ENCODE data around the gene PYGO1.
A peak's percentile ranks its signal among the peaks of the same experiment; 100 is the strongest.
"Not testable (repeated sequence)": the region's sequence is repeated elsewhere in the genome, so short reads cannot be mapped to it uniquely, and the experiment has no call there.

Gene PYGO1

GRCh38 chr15:55499151-55499550 lies 89.0 kb downstream of the PYGO1 start:
- DNase-seq = no peak

- peak; percentile 57 for DNase-seq
Observed at GRCh38 chr15:55498109-55498938, 89.8 kb downstream of the PYGO1 start.

- no peak for DNase-seq
Observed at GRCh38 chr15:55496716-55497115, 91.4 kb downstream of the PYGO1 start.

GRCh38 chr15:55494931-55495330 lies 93.2 kb downstream of the PYGO1 start:
- no peak for DNase-seq

GRCh38 chr15:55488952-55489600 lies 99.1 kb downstream of the PYGO1 start:
- not testable (repeated sequence) for DNase-seq
